Stimulated activated naive B cell treated with anti-CD40 and anti-IgM and Interleukin-4, amounts not matched to agents 10 μg/mL and 1 μg/mL and 100 μg/mL, for 72 hours (primary cell): ENCODE measurements around the gene TMEM256.

Experiments used
- ATAC-seq, 2 donors: fragments of 150-1000 bp; cut with Tn5 transposase; replicated peaks; 2 replicates each; pipeline ENCODE4 v1.10.0; 2021; ENCODE audit warnings: moderate library complexity in 1 of 2
- DNase-seq: peaks from one replicate; pipeline ENCODE4 v3.0.0; 2021
- H3K27ac Mint-ChIP-seq: one replicate; pipeline ENCODE4 v1.8.0; 2022; ENCODE audit warnings: mild to moderate bottlenecking, mixed read lengths
- H3K27me3 Mint-ChIP-seq, 2 donors: one replicate each; pipeline ENCODE4 v1.8.0; 2022; ENCODE audit warnings: mixed read lengths in 2 of 2
- H3K36me3 Mint-ChIP-seq, 2 donors: one replicate each; pipeline ENCODE4 v1.8.0; 2022; ENCODE audit warnings: mixed read lengths in 2 of 2, mild to moderate bottlenecking in 1 of 2
- H3K4me1 Mint-ChIP-seq, 2 donors: one replicate each; pipeline ENCODE4 v1.8.0; 2022; ENCODE audit warnings: mixed read lengths in 2 of 2, mild to moderate bottlenecking in 1 of 2
- H3K4me3 Mint-ChIP-seq, 2 donors: one replicate each; pipeline ENCODE4 v1.8.0; 2022; ENCODE audit warnings: mild to moderate bottlenecking in 2 of 2, mixed read lengths in 2 of 2, moderate library complexity in 1 of 2
- H3K9me3 Mint-ChIP-seq, 2 donors: one replicate each; pipeline ENCODE4 v1.8.0; 2022; ENCODE audit warnings: mixed read lengths in 2 of 2, mild to moderate bottlenecking in 1 of 2

The TMEM256 gene

GRCh38 chr17:7407485-7408251 is 3.8 kb upstream of the TMEM256 start, which contains the start of gene NLGN2:
TSS of gene NLGN2 (plus strand) at chr17:7407845. CDS start at chr17:7408256, 411 bp downstream.
- H3K4me1 Mint-ChIP-seq = peaks cover 12 to 21% of the 10 kb centered on the region in 2 donors
- peaks cover 25 to 41% of the 10 kb centered on the region in 2 donors for H3K27me3 Mint-ChIP-seq
- no peak for DNase-seq
- peak within 1 kb of the TSS in 1 of 2 donors; percentile 39 for H3K4me3 Mint-ChIP-seq
- H3K27ac Mint-ChIP-seq = no peak within 1 kb of the TSS
- no peaks in the 10 kb centered on the region for H3K36me3 Mint-ChIP-seq
- H3K9me3 Mint-ChIP-seq = no peaks in the 10 kb centered on the region
- no peak for ATAC-seq

GRCh38 chr17:7407082-7407481 is 3.2 kb upstream of the TMEM256 start:
- Mint-ChIP-seq H3K36me3 (no peaks in the 10 kb centered on the region), H3K27ac (no peak overlapping the region), H3K4me3 (peak overlapping the region in 1 of 2 donors; percentile 39), H3K27me3 (peaks cover 25 to 41% of the 10 kb centered on the region in 2 donors), H3K9me3 (no peaks in the 10 kb centered on the region), H3K4me1 (peaks cover 12 to 22% of the 10 kb centered on the region in 2 donors)
- DNase-seq (no peak), ATAC-seq (no peak)

GRCh38 chr17:7406235-7406825 is 2.4 kb upstream of the TMEM256 start:
- Mint-ChIP-seq H3K4me1 (peaks cover 14 to 27% of the 10 kb centered on the region in 2 donors), H3K27ac (no peak overlapping the region), H3K36me3 (peaks cover 4 to 5% of the 10 kb centered on the region in 2 donors), H3K27me3 (peaks cover 25 to 41% of the 10 kb centered on the region in 2 donors), H3K4me3 (peak overlapping the region; percentile 73 to 100), H3K9me3 (no peaks in the 10 kb centered on the region)
- no peak for ATAC-seq
- DNase-seq = no peak

- H3K27ac Mint-ChIP-seq = peak overlapping the region; percentile 89
- H3K4me3 Mint-ChIP-seq = peak overlapping the region; percentile 97 to 100
- DNase-seq (no peak), ATAC-seq (no peak)
- H3K9me3 Mint-ChIP-seq = no peaks in the 10 kb centered on the region
- H3K36me3 Mint-ChIP-seq = peaks cover 4 to 5% of the 10 kb centered on the region in 2 donors
- H3K4me1 Mint-ChIP-seq = peaks cover 14 to 27% of the 10 kb centered on the region in 2 donors
- H3K27me3 Mint-ChIP-seq = peaks cover 25 to 41% of the 10 kb centered on the region in 2 donors
Observed at GRCh38 chr17:7405350-7406234, 1.7 kb upstream of the TMEM256 start.

- peak overlapping the region; percentile 93 for H3K27ac Mint-ChIP-seq
- H3K4me1 Mint-ChIP-seq = peaks cover 14 to 28% of the 10 kb centered on the region in 2 donors
- peaks cover 24 to 34% of the 10 kb centered on the region in 2 donors for H3K27me3 Mint-ChIP-seq
- peak overlapping the region; percentile 97 to 100 for H3K4me3 Mint-ChIP-seq
- H3K9me3 Mint-ChIP-seq = no peaks in the 10 kb centered on the region
- peaks cover 4 to 5% of the 10 kb centered on the region in 2 donors for H3K36me3 Mint-ChIP-seq
- DNase-seq (no peak), ATAC-seq (peak; percentile 28 to 33)
Observed at GRCh38 chr17:7404737-7405349, 946 bp upstream of the TMEM256 start.

GRCh38 chr17:7403727-7403976 is 245 bp downstream of the TMEM256 start:
- Mint-ChIP-seq H3K27me3 (peaks cover 15 to 23% of the 10 kb centered on the region in 2 donors), H3K36me3 (peaks cover 8 to 9% of the 10 kb centered on the region in 2 donors), H3K4me1 (peaks cover 14 to 32% of the 10 kb centered on the region in 2 donors), H3K4me3 (peak overlapping the region; percentile 97 to 100), H3K9me3 (no peaks in the 10 kb centered on the region), H3K27ac (peak overlapping the region; percentile 93)
- peak; percentile 51 to 61 for ATAC-seq
- no peak for DNase-seq

GRCh38 chr17:7403043-7403726 is 712 bp downstream of the TMEM256 start:
- DNase-seq (no peak), ATAC-seq (peak in 1 of 2 donors; percentile 11)
- H3K36me3 Mint-ChIP-seq = peaks cover 8 to 9% of the 10 kb centered on the region in 2 donors
- no peaks in the 10 kb centered on the region for H3K9me3 Mint-ChIP-seq
- H3K27ac Mint-ChIP-seq = peak overlapping the region; percentile 93
- peaks cover 14 to 32% of the 10 kb centered on the region in 2 donors for H3K4me1 Mint-ChIP-seq
- H3K27me3 Mint-ChIP-seq = peaks cover 15 to 23% of the 10 kb centered on the region in 2 donors
- peak overlapping the region; percentile 97 to 100 for H3K4me3 Mint-ChIP-seq

GRCh38 chr17:7398612-7399011 is 5.3 kb downstream of the TMEM256 start:
- H3K36me3 Mint-ChIP-seq = peaks cover 9 to 13% of the 10 kb centered on the region in 2 donors
- no peak for ATAC-seq
- DNase-seq = no peak
- no peak overlapping the region for H3K4me3 Mint-ChIP-seq
- no peaks in the 10 kb centered on the region for H3K9me3 Mint-ChIP-seq
- H3K4me1 Mint-ChIP-seq = peaks cover 15 to 28% of the 10 kb centered on the region in 2 donors
- no peaks in the 10 kb centered on the region for H3K27me3 Mint-ChIP-seq
- H3K27ac Mint-ChIP-seq = no peak overlapping the region

GRCh38 chr17:7396147-7396546 is 7.8 kb downstream of the TMEM256 start:
- Mint-ChIP-seq H3K4me1 (peaks cover 11 to 24% of the 10 kb centered on the region in 2 donors), H3K27me3 (no peaks in the 10 kb centered on the region), H3K36me3 (peaks cover 16 to 22% of the 10 kb centered on the region in 2 donors), H3K27ac (peak overlapping the region; percentile 11), H3K4me3 (no peak overlapping the region), H3K9me3 (no peaks in the 10 kb centered on the region)
- ATAC-seq (no peak), DNase-seq (no peak)

- peaks cover 13 to 22% of the 10 kb centered on the region in 2 donors for H3K4me1 Mint-ChIP-seq
Observed at GRCh38 chr17:7394452-7395191, 9.3 kb downstream of the TMEM256 start, which contains the start of gene PLSCR3. TSS of gene PLSCR3 (minus strand) at chr17:7394525. CDS start at chr17:7394110, 415 bp downstream.

GRCh38 chr17:7393613-7394451 is 10.1 kb downstream of the TMEM256 start:
- H3K27me3 Mint-ChIP-seq = no peaks in the 10 kb centered on the region
- H3K27ac Mint-ChIP-seq = peak overlapping the region; percentile 92
- peak overlapping the region; percentile 79 to 93 for H3K4me3 Mint-ChIP-seq
- H3K4me1 Mint-ChIP-seq = peaks cover 13 to 20% of the 10 kb centered on the region in 2 donors
- H3K36me3 Mint-ChIP-seq = peaks cover 26 to 38% of the 10 kb centered on the region in 2 donors
- no peak for DNase-seq
- peak; percentile 54 to 55 for ATAC-seq
- H3K9me3 Mint-ChIP-seq = no peaks in the 10 kb centered on the region

More at GRCh38 chr17:7394452-7395191, 9.3 kb downstream of the TMEM256 start, which contains the start of gene PLSCR3:
- ATAC-seq (peak; percentile 89 to 90), DNase-seq (peak; percentile 83)
- H3K36me3 Mint-ChIP-seq = peaks cover 22 to 34% of the 10 kb centered on the region in 2 donors
- peak within 1 kb of the TSS; percentile 79 to 99 for H3K4me3 Mint-ChIP-seq
- no peaks in the 10 kb centered on the region for H3K9me3 Mint-ChIP-seq
- no peaks in the 10 kb centered on the region for H3K27me3 Mint-ChIP-seq
- H3K27ac Mint-ChIP-seq = peak within 1 kb of the TSS; percentile 99
